ENCODE measurements around the gene SEMA3F. TPM values are rescaled to one million over a fixed set of nuclear protein-coding genes. Genes with fewer than 3 reads are reported as not detected.

Gene SEMA3F
- total RNA-seq, 4 donors from 2014 or later: 13.2 to 44.2 (median 38.2) TPM

GRCh38 chr3:50201573-50202315, 46.6 kb downstream of the SEMA3F start:
- Histone ChIP-seq H3K4me1 (peaks cover 15 to 19% of the 10 kb centered on the region in 2 donors), H3K9me3 (no peaks in the 10 kb centered on the region), H3K27ac (no peak overlapping the region), H3K27me3 (no peaks in the 10 kb centered on the region), H3K36me3 (no peaks in the 10 kb centered on the region), H3K4me3 (replicated peaks in 1 of 3) (no peak overlapping the region)
- WGBS, 2 donors: 74 to 82% methylated on average over 6 to 8 of the region's 10 CpGs
- no peak for DNase-seq
- intact Hi-C loops (cut with DNase I): no loop called here
- TF ChIP-seq POLR2A (IDR thresholded peaks at IDR 0.05): no peak
- TF ChIP-seq, protein P1, sequence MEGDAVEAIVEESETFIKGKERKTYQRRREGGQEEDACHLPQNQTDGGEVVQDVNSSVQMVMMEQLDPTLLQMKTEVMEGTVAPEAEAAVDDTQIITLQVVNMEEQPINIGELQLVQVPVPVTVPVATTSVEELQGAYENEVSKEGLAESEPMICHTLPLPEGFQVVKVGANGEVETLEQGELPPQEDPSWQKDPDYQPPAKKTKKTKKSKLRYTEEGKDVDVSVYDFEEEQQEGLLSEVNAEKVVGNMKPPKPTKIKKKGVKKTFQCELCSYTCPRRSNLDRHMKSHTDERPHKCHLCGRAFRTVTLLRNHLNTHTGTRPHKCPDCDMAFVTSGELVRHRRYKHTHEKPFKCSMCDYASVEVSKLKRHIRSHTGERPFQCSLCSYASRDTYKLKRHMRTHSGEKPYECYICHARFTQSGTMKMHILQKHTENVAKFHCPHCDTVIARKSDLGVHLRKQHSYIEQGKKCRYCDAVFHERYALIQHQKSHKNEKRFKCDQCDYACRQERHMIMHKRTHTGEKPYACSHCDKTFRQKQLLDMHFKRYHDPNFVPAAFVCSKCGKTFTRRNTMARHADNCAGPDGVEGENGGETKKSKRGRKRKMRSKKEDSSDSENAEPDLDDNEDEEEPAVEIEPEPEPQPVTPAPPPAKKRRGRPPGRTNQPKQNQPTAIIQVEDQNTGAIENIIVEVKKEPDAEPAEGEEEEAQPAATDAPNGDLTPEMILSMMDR (IDR thresholded peaks at IDR 0.05): no peak

DNA sequence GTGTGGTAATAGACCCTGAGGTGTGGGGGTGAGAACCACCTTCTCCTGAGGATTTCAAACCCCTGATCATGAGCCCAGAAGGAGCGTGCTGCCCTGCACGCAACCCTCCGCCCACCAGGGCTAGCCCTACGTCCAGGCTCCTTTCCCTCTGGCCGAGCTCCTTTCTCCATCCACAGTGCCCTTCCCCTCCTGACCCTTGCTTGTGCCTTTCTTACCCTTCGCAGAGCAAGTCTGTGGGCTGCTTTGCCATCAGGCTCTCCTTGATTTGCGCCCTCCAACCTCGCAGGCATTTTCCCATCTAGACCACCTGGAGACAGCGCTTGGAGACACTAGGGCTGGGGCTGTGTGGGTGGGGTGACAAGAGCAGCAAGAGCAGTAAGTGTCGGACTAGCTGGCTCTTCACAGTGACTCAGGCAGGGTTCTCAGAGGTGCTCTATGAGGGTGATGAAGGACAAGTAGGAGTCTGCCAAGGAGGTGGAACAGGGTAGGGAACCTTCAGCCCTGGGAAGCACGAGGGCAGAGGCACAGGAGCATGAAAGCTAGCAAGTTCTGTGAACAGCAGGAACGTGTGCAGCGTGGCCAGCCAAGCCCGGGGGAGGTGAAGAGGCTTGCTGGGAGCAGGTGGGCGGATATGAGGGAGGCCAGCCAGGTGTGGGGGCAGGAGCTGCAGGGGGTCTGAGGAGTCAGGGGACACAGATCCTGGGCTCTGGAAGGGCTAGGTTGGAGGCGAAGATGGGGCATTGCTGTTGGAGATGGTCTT, 47.4 kb downstream of the SEMA3F start:
- H3K36me3 ChIP-seq: no peaks in the 10 kb centered on the region
- H3K27me3 ChIP-seq: no peaks in the 10 kb centered on the region
- intact Hi-C loops (cut with DNase I): no loop called here
- H3K27ac ChIP-seq: no peak overlapping the region
- no peak for DNase-seq
- TF ChIP-seq, protein P1 (IDR thresholded peaks at IDR 0.05): no peak
- TF ChIP-seq POLR2A (IDR thresholded peaks at IDR 0.05): no peak
- H3K4me3 ChIP-seq (replicated peaks in 1 of 3): no peak overlapping the region
- peaks cover 15 to 23% of the 10 kb centered on the region in 2 donors for H3K4me1 ChIP-seq
- WGBS, 2 donors: 81% methylated on average over 16 of the region's 16 CpGs
- H3K9me3 ChIP-seq: no peaks in the 10 kb centered on the region

GRCh38 chr3:50203113-50203808, 48.1 kb downstream of the SEMA3F start:
- Histone ChIP-seq H3K4me1 (peaks cover 15 to 23% of the 10 kb centered on the region in 2 donors), H3K9me3 (no peaks in the 10 kb centered on the region), H3K27ac (no peak overlapping the region), H3K4me3 (replicated peaks in 1 of 3) (no peak overlapping the region), H3K27me3 (no peaks in the 10 kb centered on the region), H3K36me3 (no peaks in the 10 kb centered on the region)
- DNase-seq: no peak
- TF ChIP-seq, protein P1 (IDR thresholded peaks at IDR 0.05): no peak
- TF ChIP-seq POLR2A (IDR thresholded peaks at IDR 0.05): no peak
- intact Hi-C loops (cut with DNase I): no loop called here
- WGBS, 2 donors: 82 to 90% methylated on average over 6 to 7 of the region's 9 CpGs

DNA sequence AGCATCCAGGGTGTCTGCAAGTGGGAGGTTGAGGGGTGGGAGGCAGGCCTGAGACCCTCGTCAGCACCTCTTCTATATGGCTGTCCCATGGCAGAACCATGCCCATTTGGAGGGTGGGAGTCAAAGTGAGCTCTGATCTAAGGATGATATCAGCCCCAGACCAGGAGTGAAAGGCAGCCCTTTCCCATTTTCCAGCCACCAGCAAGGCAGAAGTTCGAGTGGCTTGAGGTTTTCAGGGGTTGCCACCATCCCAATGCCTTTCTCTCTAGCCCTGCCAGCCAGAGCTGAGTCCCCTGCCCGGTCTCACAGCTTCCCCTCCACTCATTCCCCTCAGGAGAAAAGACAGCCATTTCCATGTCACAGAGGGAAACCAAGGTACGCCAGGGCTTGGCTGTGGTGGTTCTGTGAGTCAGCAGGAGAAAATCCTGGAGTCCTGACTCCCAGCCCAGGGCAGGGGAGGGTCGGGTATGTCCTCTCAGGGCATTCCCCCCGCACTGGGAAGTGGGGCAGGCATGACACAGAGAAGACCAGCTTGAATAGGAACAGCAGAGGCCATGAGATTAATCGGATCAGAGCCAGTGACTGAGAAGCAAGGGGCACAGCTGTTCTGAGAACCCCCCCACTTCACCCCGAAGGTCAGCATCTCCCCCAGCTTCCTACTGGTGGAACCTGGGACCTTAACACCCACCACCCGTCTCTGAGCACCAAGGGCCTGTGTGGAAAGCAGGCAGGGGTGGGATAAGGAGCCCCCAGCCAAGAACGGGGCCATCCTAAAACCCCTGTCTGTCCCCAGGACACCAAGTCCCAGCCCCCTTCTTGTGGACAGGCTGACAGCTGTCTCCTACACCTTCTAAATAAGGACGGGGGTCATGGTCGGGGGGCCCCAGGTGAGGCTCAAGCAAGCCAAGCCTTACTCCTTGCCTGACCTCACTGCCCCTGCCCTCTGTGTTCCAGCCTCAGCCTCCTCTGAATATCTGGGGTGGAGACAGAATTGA, 49.0 kb downstream of the SEMA3F start:
- no peaks in the 10 kb centered on the region for H3K36me3 ChIP-seq
- peaks cover 15 to 23% of the 10 kb centered on the region in 2 donors for H3K4me1 ChIP-seq
- H3K27ac ChIP-seq: no peak overlapping the region
- intact Hi-C loops (cut with DNase I): no loop called here
- H3K9me3 ChIP-seq: no peaks in the 10 kb centered on the region
- no peaks in the 10 kb centered on the region for H3K27me3 ChIP-seq
- H3K4me3 ChIP-seq (replicated peaks in 1 of 3): no peak overlapping the region
- TF ChIP-seq POLR2A (IDR thresholded peaks at IDR 0.05): no peak
- TF ChIP-seq, protein P1 (IDR thresholded peaks at IDR 0.05): no peak
- 74 to 79% methylated on average over 11 to 12 of the region's 12 CpGs for WGBS, 2 donors
- DNase-seq: no peak

All from thyroid gland (tissue), 4 donors.